BLaER1 (cell line): ENCODE data around the gene SLC12A8.

Source experiments
- H3K27ac ChIP-seq: shearing (Covaris generic); formaldehyde crosslinking; 2 replicates; pipeline ENCODE4 v1.8.1; 2022
- H3K27me3 ChIP-seq: shearing (Covaris generic); formaldehyde crosslinking; 2 replicates; pipeline ENCODE4 v1.8.1; 2022
- H3K36me3 ChIP-seq: shearing (Covaris generic); formaldehyde crosslinking; 2 replicates; pipeline ENCODE4 v1.8.1; 2022
- H3K4me1 ChIP-seq: shearing (Covaris generic); formaldehyde crosslinking; 2 replicates; pipeline ENCODE4 v1.8.1; 2022
- H3K4me2 ChIP-seq: shearing (Covaris generic); formaldehyde crosslinking; 2 replicates; pipeline ENCODE4 v1.8.1; 2022
- H3K4me3 ChIP-seq: shearing (Covaris generic); formaldehyde crosslinking; 2 replicates; pipeline ENCODE4 v1.8.1; 2022
- H3K9ac ChIP-seq: shearing (Covaris generic); formaldehyde crosslinking; 2 replicates; pipeline ENCODE4 v1.8.1; 2022
- H3K9me3 ChIP-seq: shearing (Covaris generic); formaldehyde crosslinking; 2 replicates; pipeline ENCODE4 v1.8.1; 2022
- H4K20me1 ChIP-seq: shearing (Covaris generic); formaldehyde crosslinking; 2 replicates; pipeline ENCODE4 v1.8.1; 2022
- Cebpa-rat ChIP-seq: shearing (Covaris generic); IDR thresholded peaks from 2 replicates; pipeline ENCODE4 v1.8.1; 2022

The SLC12A8 gene

GRCh38 chr3:125123451-125124305, 88.9 kb downstream of the SLC12A8 start:
- no peaks in the 10 kb centered on the region for H3K36me3 ChIP-seq
- H3K27ac ChIP-seq: no peak overlapping the region
- peaks cover 13% of the 10 kb centered on the region for H3K9me3 ChIP-seq
- H3K9ac ChIP-seq: no peak overlapping the region
- H3K4me2 ChIP-seq: no peak overlapping the region
- no peak for TF ChIP-seq Cebpa-rat
- H4K20me1 ChIP-seq: no peaks in the 10 kb centered on the region
- H3K4me1 ChIP-seq: peaks cover 33% of the 10 kb centered on the region
- no peak overlapping the region for H3K4me3 ChIP-seq
- no peaks in the 10 kb centered on the region for H3K27me3 ChIP-seq

DNA sequence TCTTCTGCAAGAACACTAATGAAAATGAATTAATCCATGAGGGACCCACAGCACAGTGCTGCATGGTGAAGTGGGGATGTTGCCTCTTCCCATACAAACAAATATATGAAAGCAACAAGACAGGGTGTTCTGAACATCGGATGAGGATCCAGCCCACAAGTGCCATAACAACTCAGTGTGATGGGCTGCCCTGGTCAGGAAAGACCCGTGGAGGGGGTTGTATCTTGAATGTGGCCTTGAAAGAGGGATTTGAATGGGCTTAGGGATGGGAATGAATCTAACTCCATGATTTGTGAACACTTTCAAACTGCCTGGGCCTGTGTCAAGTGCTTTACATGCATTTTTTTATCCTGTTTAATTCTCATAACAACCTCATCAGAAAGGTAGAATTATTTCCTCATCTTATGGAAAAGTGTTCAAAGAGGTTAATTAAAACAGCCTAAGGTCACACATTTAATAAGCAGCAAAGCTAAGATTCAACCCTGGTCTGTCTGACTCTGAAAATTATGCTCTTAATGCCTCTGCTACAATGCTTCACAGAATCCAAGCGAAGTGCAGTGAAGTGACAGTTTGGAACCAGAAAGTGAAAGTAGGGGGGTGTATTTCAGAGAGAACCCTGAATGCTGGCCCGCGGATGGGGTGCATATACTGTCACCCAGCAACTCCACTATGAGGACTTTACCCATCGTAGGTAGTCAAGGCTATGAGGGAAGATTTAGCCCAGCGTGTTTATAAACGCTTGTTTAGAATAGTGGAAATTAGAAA, 91.1 kb downstream of the SLC12A8 start:
- no peaks in the 10 kb centered on the region for H3K36me3 ChIP-seq
- H3K9ac ChIP-seq: no peak overlapping the region
- H3K4me2 ChIP-seq: peak overlapping the region; percentile 79
- peaks cover 38% of the 10 kb centered on the region for H3K4me1 ChIP-seq
- H3K27me3 ChIP-seq: no peaks in the 10 kb centered on the region
- H3K27ac ChIP-seq: no peak overlapping the region
- H3K4me3 ChIP-seq: no peak overlapping the region
- H3K9me3 ChIP-seq: peaks cover 13% of the 10 kb centered on the region
- no peak for TF ChIP-seq Cebpa-rat
- H4K20me1 ChIP-seq: no peaks in the 10 kb centered on the region

GRCh38 chr3:125120379-125121122, 92.0 kb downstream of the SLC12A8 start:
- no peak overlapping the region for H3K4me3 ChIP-seq
- H4K20me1 ChIP-seq: no peaks in the 10 kb centered on the region
- no peaks in the 10 kb centered on the region for H3K36me3 ChIP-seq
- no peaks in the 10 kb centered on the region for H3K27me3 ChIP-seq
- no peak for TF ChIP-seq Cebpa-rat
- H3K27ac ChIP-seq: no peak overlapping the region
- H3K9ac ChIP-seq: no peak overlapping the region
- peaks cover 46% of the 10 kb centered on the region for H3K4me1 ChIP-seq
- H3K4me2 ChIP-seq: peak overlapping the region; percentile 79
- H3K9me3 ChIP-seq: peaks cover 13% of the 10 kb centered on the region

GRCh38 chr3:125119752-125120378, 92.7 kb downstream of the SLC12A8 start:
- Histone ChIP-seq H3K4me1 (peaks cover 47% of the 10 kb centered on the region), H3K4me2 (peak overlapping the region; percentile 79), H3K36me3 (no peaks in the 10 kb centered on the region), H4K20me1 (no peaks in the 10 kb centered on the region), H3K4me3 (no peak overlapping the region), H3K9ac (no peak overlapping the region), H3K27me3 (no peaks in the 10 kb centered on the region), H3K9me3 (peaks cover 13% of the 10 kb centered on the region), H3K27ac (no peak overlapping the region)
- TF ChIP-seq Cebpa-rat: no peak

DNA sequence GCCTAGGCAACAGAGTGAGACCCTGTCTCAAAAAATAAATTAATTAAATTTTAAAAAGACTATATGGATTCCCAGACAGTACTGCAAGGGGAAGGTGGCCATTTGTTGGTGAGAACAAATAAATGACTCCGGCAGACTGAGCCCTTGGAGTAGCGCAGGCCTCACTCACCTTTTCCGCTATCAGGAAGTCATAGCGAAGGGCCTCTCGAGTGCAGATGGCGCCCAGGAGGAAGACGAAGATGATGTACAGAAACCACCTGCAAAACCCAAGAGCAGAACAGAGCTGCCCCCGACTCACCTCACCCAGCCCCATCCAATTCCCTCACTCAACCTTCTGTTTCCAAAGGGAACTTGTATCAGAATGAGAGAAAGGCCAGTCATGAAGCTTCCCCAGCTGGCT, 93.9 kb downstream of the SLC12A8 start:
- no peak for TF ChIP-seq Cebpa-rat
- H3K9ac ChIP-seq: no peak overlapping the region
- H3K27ac ChIP-seq: no peak overlapping the region
- H3K27me3 ChIP-seq: no peaks in the 10 kb centered on the region
- H3K9me3 ChIP-seq: peaks cover 7% of the 10 kb centered on the region
- peaks cover 47% of the 10 kb centered on the region for H3K4me1 ChIP-seq
- no peaks in the 10 kb centered on the region for H4K20me1 ChIP-seq
- H3K4me3 ChIP-seq: no peak overlapping the region
- H3K36me3 ChIP-seq: no peaks in the 10 kb centered on the region
- no peak overlapping the region for H3K4me2 ChIP-seq

DNA sequence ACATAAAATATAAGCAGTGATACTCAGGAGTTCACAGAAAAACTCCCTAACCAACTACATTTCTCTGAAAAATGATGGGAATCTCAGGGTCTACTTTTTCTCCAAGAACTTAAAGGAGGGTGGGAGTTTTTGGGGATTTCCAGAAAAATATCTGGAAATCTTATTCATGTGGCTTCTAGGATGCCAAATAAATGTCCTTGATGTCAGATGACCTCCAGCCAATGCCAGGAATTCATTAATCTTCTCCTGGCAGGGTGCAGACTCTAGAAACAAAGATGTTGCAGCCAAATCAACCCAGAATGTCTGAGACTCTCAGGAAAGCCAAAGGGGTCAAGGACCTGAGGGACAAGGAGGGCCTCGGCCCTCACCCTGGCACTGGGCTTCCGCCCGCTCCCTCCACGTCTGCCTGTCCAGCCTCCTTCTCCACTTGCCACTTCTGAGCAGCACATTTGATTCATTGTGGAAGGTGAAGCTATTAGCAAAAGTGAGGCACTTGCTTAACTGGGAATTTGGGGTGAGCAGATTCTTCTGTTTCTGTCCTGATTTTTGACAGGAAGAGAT, 94.8 kb downstream of the SLC12A8 start:
- H4K20me1 ChIP-seq: no peaks in the 10 kb centered on the region
- no peaks in the 10 kb centered on the region for H3K9me3 ChIP-seq
- H3K9ac ChIP-seq: no peak overlapping the region
- H3K27ac ChIP-seq: no peak overlapping the region
- H3K4me2 ChIP-seq: no peak overlapping the region
- H3K4me1 ChIP-seq: peaks cover 47% of the 10 kb centered on the region
- no peaks in the 10 kb centered on the region for H3K36me3 ChIP-seq
- no peaks in the 10 kb centered on the region for H3K27me3 ChIP-seq
- TF ChIP-seq Cebpa-rat: no peak
- H3K4me3 ChIP-seq: no peak overlapping the region

DNA sequence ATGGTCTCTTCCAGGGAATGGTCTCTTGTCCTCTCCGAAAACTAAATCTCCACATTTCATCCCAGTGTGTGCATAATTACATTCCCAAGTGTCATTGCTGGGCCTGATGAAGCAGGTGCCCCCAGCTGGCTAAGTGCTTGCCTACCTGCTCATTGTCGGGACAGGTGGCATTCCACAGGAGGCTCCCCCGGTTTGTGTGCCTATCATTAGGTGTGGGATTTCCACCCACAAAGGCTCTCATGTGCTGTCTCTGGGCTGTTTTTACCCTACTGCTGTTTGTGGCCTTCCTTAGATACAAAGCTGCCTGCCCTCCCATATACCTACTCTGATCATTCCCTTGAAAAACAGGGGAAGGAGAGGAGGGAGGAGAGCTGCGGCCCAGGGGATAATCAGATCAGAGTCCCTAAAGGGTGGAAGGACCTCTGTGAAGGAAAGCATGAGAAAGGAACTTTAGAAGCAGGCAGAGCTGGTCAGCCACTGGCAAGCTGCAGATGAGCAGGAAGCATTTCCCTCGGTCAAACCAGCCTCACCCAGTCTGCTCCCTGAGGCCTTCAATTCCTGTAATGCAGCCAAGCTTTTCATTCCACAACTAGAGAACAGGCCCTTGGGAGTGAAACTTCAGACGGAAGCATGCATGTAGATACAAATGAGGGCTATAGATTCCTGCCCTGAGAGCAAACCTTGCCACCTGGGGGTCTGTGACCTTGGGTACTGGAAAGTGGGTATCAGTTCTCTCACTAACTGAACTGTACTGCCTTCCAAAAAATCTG, 96.1 kb downstream of the SLC12A8 start:
- Histone ChIP-seq H3K4me3 (no peak overlapping the region), H3K27me3 (no peaks in the 10 kb centered on the region), H3K36me3 (no peaks in the 10 kb centered on the region), H3K9me3 (no peaks in the 10 kb centered on the region), H3K4me2 (peak overlapping the region; percentile 58), H3K27ac (no peak overlapping the region), H3K9ac (no peak overlapping the region), H4K20me1 (no peaks in the 10 kb centered on the region), H3K4me1 (peaks cover 42% of the 10 kb centered on the region)
- no peak for TF ChIP-seq Cebpa-rat

DNA sequence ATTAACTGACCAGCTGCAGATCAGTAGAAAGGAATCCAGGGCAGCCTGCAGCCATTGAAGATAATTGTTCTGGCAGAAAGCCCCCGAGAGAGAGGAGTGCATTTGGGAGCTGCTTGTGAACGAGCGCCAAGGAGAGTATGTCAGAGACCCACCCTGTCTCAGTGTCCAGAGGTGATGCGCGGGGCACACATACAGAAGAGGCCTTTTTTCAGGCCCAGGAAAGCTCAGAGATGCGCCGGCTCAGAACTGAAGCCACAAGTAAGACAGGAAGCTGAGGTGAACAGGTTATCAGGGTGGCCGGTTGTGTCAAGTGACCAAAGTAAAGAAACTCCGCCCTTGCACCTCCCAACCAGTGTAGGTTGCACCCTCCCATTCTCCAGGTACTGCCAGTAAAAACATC, 96.9 kb downstream of the SLC12A8 start:
- Histone ChIP-seq H3K36me3 (no peaks in the 10 kb centered on the region), H4K20me1 (no peaks in the 10 kb centered on the region), H3K27ac (no peak overlapping the region), H3K9me3 (no peaks in the 10 kb centered on the region), H3K9ac (no peak overlapping the region), H3K4me1 (peaks cover 36% of the 10 kb centered on the region), H3K27me3 (no peaks in the 10 kb centered on the region), H3K4me3 (no peak overlapping the region), H3K4me2 (no peak overlapping the region)
- TF ChIP-seq Cebpa-rat: no peak
